ENCODE measurements around the gene SEMA3A.

SEMA3A gene

GRCh38 chr7:83985821-83986220 is 208.8 kb downstream of the SEMA3A start:
- FAIRE-seq (no peak), DNase-seq (ENCODE audit: insufficient read length, low spot score) (no peak)
- TF ChIP-seq CTCF (IDR thresholded peaks at IDR 0.05; ENCODE audit: insufficient read depth, missing control alignments) = no peak

- DNase-seq (ENCODE audit: insufficient read length, low spot score) (no peak), FAIRE-seq (no peak)
- TF ChIP-seq CTCF (IDR thresholded peaks at IDR 0.05; ENCODE audit: insufficient read depth, missing control alignments) = no peak
Measured at GRCh38 chr7:83984591-83984990, 210.0 kb downstream of the SEMA3A start.

GRCh38 chr7:83984076-83984475 is 210.5 kb downstream of the SEMA3A start:
- DNase-seq (ENCODE audit: insufficient read length, low spot score) (no peak), FAIRE-seq (no peak)
- no peak for TF ChIP-seq CTCF (IDR thresholded peaks at IDR 0.05; ENCODE audit: insufficient read depth, missing control alignments)

GRCh38 chr7:83983606-83984005 is 211.0 kb downstream of the SEMA3A start:
- DNase-seq (ENCODE audit: insufficient read length, low spot score) (no peak), FAIRE-seq (no peak)
- no peak for TF ChIP-seq CTCF (IDR thresholded peaks at IDR 0.05; ENCODE audit: insufficient read depth, missing control alignments)

- FAIRE-seq (peak; percentile 55), DNase-seq (ENCODE audit: insufficient read length, low spot score) (no peak)
- peak; percentile 77 for TF ChIP-seq CTCF (IDR thresholded peaks at IDR 0.05; ENCODE audit: insufficient read depth, missing control alignments)
Measured at GRCh38 chr7:83976302-83976701, 218.3 kb downstream of the SEMA3A start.

GRCh38 chr7:83970081-83970480 is 224.5 kb downstream of the SEMA3A start:
- DNase-seq (ENCODE audit: insufficient read length, low spot score) = no peak
- no peak for FAIRE-seq
- TF ChIP-seq CTCF (IDR thresholded peaks at IDR 0.05; ENCODE audit: insufficient read depth, missing control alignments) = no peak

- no peak for DNase-seq (ENCODE audit: insufficient read length, low spot score)
- peak; percentile 38 for FAIRE-seq
- no peak for TF ChIP-seq CTCF (IDR thresholded peaks at IDR 0.05; ENCODE audit: insufficient read depth, missing control alignments)
Measured at GRCh38 chr7:83964318-83964717, 230.3 kb downstream of the SEMA3A start.

Data from D721Med (cell line).